Measurements from ENCODE around the gene ARHGEF11. TPM values are rescaled to one million over a fixed set of nuclear protein-coding genes. Genes with fewer than 3 reads are reported as not detected.

Gene ARHGEF11, protein sequence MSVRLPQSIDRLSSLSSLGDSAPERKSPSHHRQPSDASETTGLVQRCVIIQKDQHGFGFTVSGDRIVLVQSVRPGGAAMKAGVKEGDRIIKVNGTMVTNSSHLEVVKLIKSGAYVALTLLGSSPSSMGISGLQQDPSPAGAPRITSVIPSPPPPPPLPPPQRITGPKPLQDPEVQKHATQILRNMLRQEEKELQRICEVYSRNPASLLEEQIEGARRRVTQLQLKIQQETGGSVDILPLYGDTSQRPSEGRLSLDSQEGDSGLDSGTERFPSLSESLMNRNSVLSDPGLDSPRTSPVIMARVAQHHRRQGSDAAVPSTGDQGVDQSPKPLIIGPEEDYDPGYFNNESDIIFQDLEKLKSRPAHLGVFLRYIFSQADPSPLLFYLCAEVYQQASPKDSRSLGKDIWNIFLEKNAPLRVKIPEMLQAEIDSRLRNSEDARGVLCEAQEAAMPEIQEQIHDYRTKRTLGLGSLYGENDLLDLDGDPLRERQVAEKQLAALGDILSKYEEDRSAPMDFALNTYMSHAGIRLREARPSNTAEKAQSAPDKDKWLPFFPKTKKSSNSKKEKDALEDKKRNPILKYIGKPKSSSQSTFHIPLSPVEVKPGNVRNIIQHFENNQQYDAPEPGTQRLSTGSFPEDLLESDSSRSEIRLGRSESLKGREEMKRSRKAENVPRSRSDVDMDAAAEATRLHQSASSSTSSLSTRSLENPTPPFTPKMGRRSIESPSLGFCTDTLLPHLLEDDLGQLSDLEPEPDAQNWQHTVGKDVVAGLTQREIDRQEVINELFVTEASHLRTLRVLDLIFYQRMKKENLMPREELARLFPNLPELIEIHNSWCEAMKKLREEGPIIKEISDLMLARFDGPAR (N-terminal part only)
- total RNA-seq, result 24.0 TPM

DNA sequence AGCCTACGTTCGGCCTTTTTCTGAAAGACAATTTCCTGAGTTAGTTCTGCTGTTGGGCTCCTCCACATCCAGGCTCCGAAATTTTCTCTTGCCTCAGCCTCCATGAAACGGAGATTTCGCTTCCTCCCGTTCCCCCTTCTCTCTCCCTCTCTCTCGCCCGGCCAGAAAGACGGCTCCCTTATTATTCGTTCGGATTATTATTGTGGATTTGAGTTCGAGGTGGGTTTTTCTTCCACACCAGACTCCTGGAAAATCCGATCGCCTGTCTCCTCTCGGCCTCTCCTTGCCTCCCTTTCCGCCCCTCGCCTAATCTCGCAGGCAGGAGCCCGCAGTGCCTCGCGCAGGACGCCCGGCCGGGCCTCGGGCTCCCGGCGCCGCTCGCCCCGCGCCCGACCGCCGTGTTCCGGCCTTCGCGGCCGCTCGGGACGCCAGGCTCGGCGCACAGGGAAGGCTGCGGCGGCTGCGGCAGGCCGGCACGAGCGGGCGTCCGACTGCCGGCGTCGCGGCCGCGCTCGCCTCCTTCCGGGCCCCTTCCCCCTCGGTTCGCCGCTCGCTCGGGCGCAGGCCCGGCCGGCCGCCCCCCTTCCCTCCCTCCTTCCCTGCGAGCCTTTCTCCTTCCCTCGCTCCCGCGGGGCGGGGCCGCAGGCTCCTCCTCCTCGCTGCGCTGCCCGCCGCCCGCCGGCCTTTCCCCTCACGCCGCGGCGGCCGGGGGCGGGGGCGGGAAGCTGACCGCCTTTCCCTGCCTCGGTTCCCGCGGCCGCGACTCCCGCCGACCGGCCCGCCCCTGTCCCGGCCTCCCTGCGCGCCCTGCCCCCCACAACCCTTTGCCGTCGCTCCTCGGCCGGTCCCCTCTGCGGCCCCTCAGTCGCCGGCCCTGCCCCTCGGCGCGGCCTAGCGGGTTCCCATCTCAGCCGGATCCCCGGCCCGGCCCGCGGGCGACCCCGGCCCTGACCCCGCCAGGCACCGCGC lies at the start of gene ARHGEF11:
TSS of gene ARHGEF11 (minus strand) at position 493 of the 969 bp plus-strand sequence. CDS start 1,412 bp downstream, outside the sequence.
- no peaks in the 10 kb centered on the region for H3K27me3 ChIP-seq (ENCODE audit: control insufficient read depth in 3 of 3, insufficient read depth in 3 of 3, low read length in 3 of 3)
- no peaks in the 10 kb centered on the region for H3K36me3 ChIP-seq (ENCODE audit: control insufficient read depth in 3 of 3, insufficient read depth in 3 of 3, low read length in 3 of 3)
- peaks cover 24 to 28% (median 25%) of the 10 kb centered on the region in 3 donors for H3K4me1 ChIP-seq (ENCODE audit: control insufficient read depth in 3 of 3, insufficient read depth in 3 of 3, low read length in 3 of 3)
- no peaks in the 10 kb centered on the region for H3K9me3 ChIP-seq (ENCODE audit: control insufficient read depth in 3 of 3, low read length in 3 of 3)
- H3K27ac ChIP-seq (ENCODE audit: low read depth, low read length), result peak within 1 kb of the TSS; percentile 85
- H3K9ac ChIP-seq (ENCODE audit: low read depth in 1 of 3, low read length in 3 of 3), result peak within 1 kb of the TSS; percentile 68 to 91 (median 90)
- peak within 1 kb of the TSS; percentile 71 to 82 (median 79) for H3K4me3 ChIP-seq (ENCODE audit: low read length in 3 of 3)

DNA sequence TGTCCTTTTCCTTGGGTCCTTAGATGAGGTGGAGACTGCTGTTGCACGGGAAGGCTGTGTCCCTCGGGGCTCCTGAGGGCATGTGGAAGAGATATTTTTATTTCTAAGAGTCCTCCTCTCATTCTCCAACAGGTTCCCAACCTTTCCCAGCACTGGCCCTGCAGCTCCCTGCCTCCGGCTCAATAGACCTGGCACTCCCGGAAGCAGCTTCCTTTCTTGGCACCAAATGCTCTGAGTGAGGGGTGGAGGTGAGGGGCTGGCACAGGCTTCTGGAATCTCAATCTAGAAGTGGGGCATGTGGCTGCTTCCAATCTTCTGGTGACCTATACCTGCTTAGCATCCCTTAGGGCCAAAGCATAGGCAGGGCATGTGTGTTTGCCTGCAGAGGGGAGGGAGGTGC lies 49.5 kb upstream of the ARHGEF11 start:
- Histone ChIP-seq H3K27ac (ENCODE audit: low read depth, low read length) (no peak overlapping the region), H3K9me3 (ENCODE audit: control insufficient read depth in 3 of 3, low read length in 3 of 3) (no peaks in the 10 kb centered on the region), H3K4me3 (ENCODE audit: low read length in 3 of 3) (no peak overlapping the region), H3K36me3 (ENCODE audit: control insufficient read depth in 3 of 3, insufficient read depth in 3 of 3, low read length in 3 of 3) (no peaks in the 10 kb centered on the region), H3K27me3 (ENCODE audit: control insufficient read depth in 3 of 3, insufficient read depth in 3 of 3, low read length in 3 of 3) (peaks cover 0 to 6% (median 0%) of the 10 kb centered on the region in 3 donors), H3K4me1 (ENCODE audit: control insufficient read depth in 3 of 3, insufficient read depth in 3 of 3, low read length in 3 of 3) (peaks cover 0 to 6% (median 2%) of the 10 kb centered on the region in 3 donors), H3K9ac (ENCODE audit: low read depth in 1 of 3, low read length in 3 of 3) (no peak overlapping the region)

DNA sequence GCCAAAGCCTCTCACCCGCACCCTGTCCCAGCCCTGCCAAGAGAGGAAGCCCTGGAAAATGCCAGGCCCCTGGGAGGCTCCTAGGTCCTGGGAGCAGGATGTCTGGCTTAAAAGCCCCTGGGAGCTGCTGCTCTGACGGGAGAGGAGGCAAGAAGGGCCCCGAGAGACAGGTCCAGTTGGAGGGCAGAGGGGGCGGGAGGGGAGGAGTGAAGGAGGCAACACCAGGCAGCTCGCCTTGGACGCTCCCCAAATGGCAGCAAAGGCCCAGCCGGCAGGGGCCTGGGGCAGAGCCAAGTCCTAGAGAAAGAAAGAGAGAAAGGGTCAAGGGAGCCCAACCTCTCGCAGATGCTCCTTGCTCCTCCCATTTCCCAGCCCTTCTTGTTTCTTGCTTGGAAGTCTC lies 47.3 kb upstream of the ARHGEF11 start:
- Histone ChIP-seq H3K36me3 (ENCODE audit: control insufficient read depth in 3 of 3, insufficient read depth in 3 of 3, low read length in 3 of 3) (no peaks in the 10 kb centered on the region), H3K27ac (ENCODE audit: low read depth, low read length) (no peak overlapping the region), H3K9me3 (ENCODE audit: control insufficient read depth in 3 of 3, low read length in 3 of 3) (no peaks in the 10 kb centered on the region), H3K9ac (ENCODE audit: low read depth in 1 of 3, low read length in 3 of 3) (no peak overlapping the region), H3K27me3 (ENCODE audit: control insufficient read depth in 3 of 3, insufficient read depth in 3 of 3, low read length in 3 of 3) (peaks cover 0 to 6% (median 0%) of the 10 kb centered on the region in 3 donors), H3K4me3 (ENCODE audit: low read length in 3 of 3) (no peak overlapping the region), H3K4me1 (ENCODE audit: control insufficient read depth in 3 of 3, insufficient read depth in 3 of 3, low read length in 3 of 3) (peaks cover 0 to 6% (median 2%) of the 10 kb centered on the region in 3 donors)

DNA sequence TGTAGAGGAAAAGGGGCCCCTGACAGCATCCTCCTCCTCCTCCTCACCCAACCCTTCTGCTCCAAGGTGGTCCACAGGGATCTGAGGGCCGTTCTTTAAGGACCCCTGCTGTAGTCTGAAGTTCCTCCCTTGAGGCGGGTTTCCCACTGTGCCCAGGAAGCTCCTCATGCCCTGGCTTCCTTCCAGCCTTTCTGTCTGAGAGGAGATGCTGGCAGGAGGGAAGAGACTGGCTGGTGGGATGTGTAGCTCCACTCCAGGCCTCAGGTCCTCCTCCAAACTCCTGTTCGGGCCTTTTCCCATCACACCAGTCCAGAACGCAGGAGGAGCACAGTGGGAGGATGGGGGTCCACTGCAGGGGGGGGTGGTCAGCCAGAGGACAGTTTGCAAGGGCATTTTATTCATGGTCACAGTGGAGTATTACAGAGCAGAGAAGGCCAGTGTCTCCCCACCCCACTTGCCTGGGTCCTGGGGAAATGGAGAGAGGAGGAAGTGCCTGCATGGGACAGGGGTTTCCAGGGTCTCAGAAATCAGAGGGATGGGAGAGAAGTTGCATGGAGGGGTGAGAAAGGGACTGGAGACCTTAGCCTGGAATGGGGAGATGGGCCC lies 46.2 kb upstream of the ARHGEF11 start:
- H3K9me3 ChIP-seq (ENCODE audit: control insufficient read depth in 3 of 3, low read length in 3 of 3), result no peaks in the 10 kb centered on the region
- H3K9ac ChIP-seq (ENCODE audit: low read depth in 1 of 3, low read length in 3 of 3), result no peak overlapping the region
- H3K27ac ChIP-seq (ENCODE audit: low read depth, low read length), result no peak overlapping the region
- peaks cover 0 to 6% (median 2%) of the 10 kb centered on the region in 3 donors for H3K4me1 ChIP-seq (ENCODE audit: control insufficient read depth in 3 of 3, insufficient read depth in 3 of 3, low read length in 3 of 3)
- peaks cover 0 to 6% (median 0%) of the 10 kb centered on the region in 3 donors for H3K27me3 ChIP-seq (ENCODE audit: control insufficient read depth in 3 of 3, insufficient read depth in 3 of 3, low read length in 3 of 3)
- no peaks in the 10 kb centered on the region for H3K36me3 ChIP-seq (ENCODE audit: control insufficient read depth in 3 of 3, insufficient read depth in 3 of 3, low read length in 3 of 3)
- no peak overlapping the region for H3K4me3 ChIP-seq (ENCODE audit: low read length in 3 of 3)

DNA sequence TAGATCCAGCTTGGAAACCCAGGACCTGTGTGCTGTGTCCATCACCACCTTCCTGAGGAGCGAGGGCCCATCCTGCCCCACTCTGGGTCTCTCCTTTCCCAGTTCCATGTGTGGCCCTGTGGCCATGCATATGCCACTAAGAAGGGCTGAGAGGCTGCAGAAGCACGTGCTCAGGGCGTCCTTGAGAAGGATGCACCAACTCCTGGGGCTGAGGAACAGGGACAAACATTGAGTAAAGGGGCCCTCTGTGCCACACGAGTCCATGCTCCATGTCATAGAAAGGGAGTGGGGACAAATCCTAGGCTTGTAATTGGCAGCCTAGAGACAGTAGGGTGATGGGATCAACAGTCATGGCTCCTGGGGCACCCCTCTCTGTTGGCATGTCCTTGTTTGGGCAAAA lies 45.6 kb upstream of the ARHGEF11 start:
- Histone ChIP-seq H3K4me1 (ENCODE audit: control insufficient read depth in 3 of 3, insufficient read depth in 3 of 3, low read length in 3 of 3) (peaks cover 0 to 6% (median 2%) of the 10 kb centered on the region in 3 donors), H3K36me3 (ENCODE audit: control insufficient read depth in 3 of 3, insufficient read depth in 3 of 3, low read length in 3 of 3) (no peaks in the 10 kb centered on the region), H3K9me3 (ENCODE audit: control insufficient read depth in 3 of 3, low read length in 3 of 3) (no peaks in the 10 kb centered on the region), H3K4me3 (ENCODE audit: low read length in 3 of 3) (no peak overlapping the region), H3K27ac (ENCODE audit: low read depth, low read length) (no peak overlapping the region), H3K9ac (ENCODE audit: low read depth in 1 of 3, low read length in 3 of 3) (no peak overlapping the region), H3K27me3 (ENCODE audit: control insufficient read depth in 3 of 3, insufficient read depth in 3 of 3, low read length in 3 of 3) (peaks cover 0 to 6% (median 0%) of the 10 kb centered on the region in 3 donors)

DNA sequence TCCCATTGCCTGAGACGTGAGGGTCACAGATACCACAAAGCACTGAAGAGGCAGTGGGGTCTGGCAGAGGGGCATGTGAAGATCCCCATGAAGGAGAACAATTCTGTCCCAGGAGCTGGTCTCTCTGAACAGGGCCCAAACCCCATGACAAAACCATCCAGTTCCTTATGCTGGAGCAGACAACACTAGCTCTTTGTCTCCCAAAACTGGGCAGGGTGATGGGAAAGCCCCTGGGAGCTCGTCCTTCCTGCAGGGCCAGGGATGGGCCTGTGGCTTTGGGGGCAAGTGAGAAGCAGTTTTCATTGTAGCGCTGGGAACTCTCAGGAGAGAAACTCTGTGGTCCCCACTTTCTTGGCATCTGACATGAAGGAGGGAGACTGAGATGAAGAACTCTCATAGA lies 45.2 kb upstream of the ARHGEF11 start:
- Histone ChIP-seq H3K9me3 (ENCODE audit: control insufficient read depth in 3 of 3, low read length in 3 of 3) (no peaks in the 10 kb centered on the region), H3K4me3 (ENCODE audit: low read length in 3 of 3) (no peak overlapping the region), H3K27me3 (ENCODE audit: control insufficient read depth in 3 of 3, insufficient read depth in 3 of 3, low read length in 3 of 3) (peaks cover 0 to 6% (median 0%) of the 10 kb centered on the region in 3 donors), H3K36me3 (ENCODE audit: control insufficient read depth in 3 of 3, insufficient read depth in 3 of 3, low read length in 3 of 3) (no peaks in the 10 kb centered on the region), H3K27ac (ENCODE audit: low read depth, low read length) (no peak overlapping the region), H3K4me1 (ENCODE audit: control insufficient read depth in 3 of 3, insufficient read depth in 3 of 3, low read length in 3 of 3) (peaks cover 0 to 6% (median 2%) of the 10 kb centered on the region in 3 donors), H3K9ac (ENCODE audit: low read depth in 1 of 3, low read length in 3 of 3) (no peak overlapping the region)

- Histone ChIP-seq H3K4me1 (ENCODE audit: control insufficient read depth in 3 of 3, insufficient read depth in 3 of 3, low read length in 3 of 3) (peaks cover 0 to 6% (median 2%) of the 10 kb centered on the region in 3 donors), H3K4me3 (ENCODE audit: low read length in 3 of 3) (no peak overlapping the region), H3K9ac (ENCODE audit: low read depth in 1 of 3, low read length in 3 of 3) (no peak overlapping the region), H3K36me3 (ENCODE audit: control insufficient read depth in 3 of 3, insufficient read depth in 3 of 3, low read length in 3 of 3) (no peaks in the 10 kb centered on the region), H3K27ac (ENCODE audit: low read depth, low read length) (no peak overlapping the region), H3K9me3 (ENCODE audit: control insufficient read depth in 3 of 3, low read length in 3 of 3) (no peaks in the 10 kb centered on the region), H3K27me3 (ENCODE audit: control insufficient read depth in 3 of 3, insufficient read depth in 3 of 3, low read length in 3 of 3) (peaks cover 0 to 6% (median 0%) of the 10 kb centered on the region in 3 donors)
Observed at GRCh38 chr1:157090196-157090647, 44.7 kb upstream of the ARHGEF11 start.

DNA sequence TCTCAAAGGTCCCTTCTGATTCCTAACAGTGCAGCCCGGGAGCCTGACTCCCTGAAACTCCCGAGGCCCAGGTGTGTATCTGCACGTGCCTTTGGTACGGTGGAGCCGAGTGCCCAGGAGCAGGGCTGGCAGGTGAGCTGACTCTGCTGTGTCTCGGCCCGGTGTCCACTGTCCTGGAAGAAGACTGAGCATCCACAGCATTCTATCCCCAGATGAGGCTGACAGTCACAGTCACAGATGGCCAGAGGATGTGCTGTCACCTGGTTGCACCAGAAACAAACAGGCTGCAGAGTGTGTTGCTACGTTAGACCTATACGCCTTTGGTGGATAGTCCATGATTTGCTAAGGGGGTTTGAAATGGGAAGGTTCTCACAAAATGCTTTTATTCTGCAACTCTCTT lies 44.2 kb upstream of the ARHGEF11 start:
- H3K4me3 ChIP-seq (ENCODE audit: low read length in 3 of 3), result no peak overlapping the region
- H3K4me1 ChIP-seq (ENCODE audit: control insufficient read depth in 3 of 3, insufficient read depth in 3 of 3, low read length in 3 of 3), result peaks cover 0 to 6% (median 2%) of the 10 kb centered on the region in 3 donors
- no peak overlapping the region for H3K27ac ChIP-seq (ENCODE audit: low read depth, low read length)
- no peaks in the 10 kb centered on the region for H3K9me3 ChIP-seq (ENCODE audit: control insufficient read depth in 3 of 3, low read length in 3 of 3)
- peak overlapping the region in 1 of 3 donors; percentile 25 for H3K9ac ChIP-seq (ENCODE audit: low read depth in 1 of 3, low read length in 3 of 3)
- H3K27me3 ChIP-seq (ENCODE audit: control insufficient read depth in 3 of 3, insufficient read depth in 3 of 3, low read length in 3 of 3), result peaks cover 0 to 6% (median 0%) of the 10 kb centered on the region in 3 donors
- H3K36me3 ChIP-seq (ENCODE audit: control insufficient read depth in 3 of 3, insufficient read depth in 3 of 3, low read length in 3 of 3), result no peaks in the 10 kb centered on the region

DNA sequence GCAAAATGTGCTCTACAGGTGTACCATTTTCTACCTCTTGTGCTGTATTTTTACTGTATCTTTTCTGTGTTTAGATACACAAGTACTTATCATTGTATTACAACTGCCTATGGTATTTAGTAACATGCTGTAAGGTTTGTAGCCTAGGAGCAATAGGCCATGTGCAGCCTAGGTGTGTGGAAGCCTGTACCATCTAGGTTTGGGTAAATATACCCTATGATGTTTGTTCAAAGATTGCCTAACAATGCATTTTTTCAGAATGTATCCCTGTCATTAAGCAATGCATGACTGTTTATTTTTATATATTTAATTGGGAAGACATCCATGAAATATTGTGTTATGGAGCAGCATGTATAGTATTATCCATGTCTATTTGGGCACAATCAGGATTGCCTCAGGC lies 43.1 kb upstream of the ARHGEF11 start:
- H3K9ac ChIP-seq (ENCODE audit: low read depth in 1 of 3, low read length in 3 of 3), result no peak overlapping the region
- H3K4me3 ChIP-seq (ENCODE audit: low read length in 3 of 3), result no peak overlapping the region
- no peaks in the 10 kb centered on the region for H3K36me3 ChIP-seq (ENCODE audit: control insufficient read depth in 3 of 3, insufficient read depth in 3 of 3, low read length in 3 of 3)
- no peak overlapping the region for H3K27ac ChIP-seq (ENCODE audit: low read depth, low read length)
- peaks cover 0 to 6% (median 0%) of the 10 kb centered on the region in 3 donors for H3K27me3 ChIP-seq (ENCODE audit: control insufficient read depth in 3 of 3, insufficient read depth in 3 of 3, low read length in 3 of 3)
- peaks cover 0 to 6% (median 2%) of the 10 kb centered on the region in 3 donors for H3K4me1 ChIP-seq (ENCODE audit: control insufficient read depth in 3 of 3, insufficient read depth in 3 of 3, low read length in 3 of 3)
- no peaks in the 10 kb centered on the region for H3K9me3 ChIP-seq (ENCODE audit: control insufficient read depth in 3 of 3, low read length in 3 of 3)

All from skeletal muscle tissue (tissue), 4 donors.